DND-41 (cell line): ENCODE results near the gene MOK.

Experiments used
- EZH2 ChIP-seq: IDR thresholded peaks from 3 replicates; pipeline ENCODE4 v1.6.1; 2012; ENCODE audit warnings: borderline replicate concordance, low read depth, mild to moderate bottlenecking, moderate library complexity, low read length, inconsistent platforms; ENCODE audit not compliant: severe bottlenecking
- TF ChIP-seq, protein P1 (sequence below): IDR thresholded peaks from 2 replicates; pipeline ENCODE4 v1.5.1; 2012; ENCODE audit warnings: borderline replicate concordance, low read length, moderate library complexity, mild to moderate bottlenecking; ENCODE audit not compliant: poor library complexity, severe bottlenecking; ENCODE audit errors: extremely low read depth

- TF ChIP-seq, protein P1, sequence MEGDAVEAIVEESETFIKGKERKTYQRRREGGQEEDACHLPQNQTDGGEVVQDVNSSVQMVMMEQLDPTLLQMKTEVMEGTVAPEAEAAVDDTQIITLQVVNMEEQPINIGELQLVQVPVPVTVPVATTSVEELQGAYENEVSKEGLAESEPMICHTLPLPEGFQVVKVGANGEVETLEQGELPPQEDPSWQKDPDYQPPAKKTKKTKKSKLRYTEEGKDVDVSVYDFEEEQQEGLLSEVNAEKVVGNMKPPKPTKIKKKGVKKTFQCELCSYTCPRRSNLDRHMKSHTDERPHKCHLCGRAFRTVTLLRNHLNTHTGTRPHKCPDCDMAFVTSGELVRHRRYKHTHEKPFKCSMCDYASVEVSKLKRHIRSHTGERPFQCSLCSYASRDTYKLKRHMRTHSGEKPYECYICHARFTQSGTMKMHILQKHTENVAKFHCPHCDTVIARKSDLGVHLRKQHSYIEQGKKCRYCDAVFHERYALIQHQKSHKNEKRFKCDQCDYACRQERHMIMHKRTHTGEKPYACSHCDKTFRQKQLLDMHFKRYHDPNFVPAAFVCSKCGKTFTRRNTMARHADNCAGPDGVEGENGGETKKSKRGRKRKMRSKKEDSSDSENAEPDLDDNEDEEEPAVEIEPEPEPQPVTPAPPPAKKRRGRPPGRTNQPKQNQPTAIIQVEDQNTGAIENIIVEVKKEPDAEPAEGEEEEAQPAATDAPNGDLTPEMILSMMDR: no peak
- no peak for TF ChIP-seq EZH2
Measured at GRCh38 chr14:102227184-102227964, 77.6 kb downstream of the MOK start.
